Heart right ventricle (tissue), 16 donors: ENCODE data around the gene SLC6A9. TPM values are rescaled to one million over a fixed set of nuclear protein-coding genes. Genes with fewer than 3 reads are reported as not detected.

Experiments
- ATAC-seq, 8 donors: fragments of 200-7000 bp; cut with Tn5 transposase; one replicate each; pipeline ENCODE4 v1.9.1; 2020; ENCODE audit warnings: mild to moderate bottlenecking in 8 of 8, moderate library complexity in 8 of 8, moderate number of reproducible peaks in 1 of 8
- DNase-seq, 2 donors: peaks; one replicate each; pipeline ENCODE4 v3.0.0-alpha.2; 2020
- H3K27ac ChIP-seq, 10 donors: fragments of 200-600 bp; sonication (generic) in 2 of 10; one replicate each; pipeline versions ENCODE4 v1.5.0 to v1.8.0; 2020 to 2022; ENCODE audit warnings: mild to moderate bottlenecking in 3 of 10
- H3K27me3 ChIP-seq, 7 donors: fragments of 200-600 bp; one replicate each; pipeline ENCODE4 v1.8.0; 2021 to 2022; ENCODE audit warnings: mild to moderate bottlenecking in 2 of 7
- H3K36me3 ChIP-seq, 9 donors: fragments of 200-600 bp; sonication (generic) in 1 of 9; one replicate each; pipeline versions ENCODE4 v1.5.0 to v1.8.0; 2020 to 2022; ENCODE audit warnings: mild to moderate bottlenecking in 2 of 9
- H3K4me1 ChIP-seq, 9 donors: fragments of 200-600 bp; sonication (generic) in 1 of 9; one replicate each; pipeline versions ENCODE4 v1.5.0 to v1.8.0; 2020 to 2022; ENCODE audit warnings: mild to moderate bottlenecking in 4 of 9
- H3K4me3 ChIP-seq, 10 donors: fragments of 200-600 bp; sonication (generic) in 2 of 10; one replicate each; pipeline versions ENCODE4 v1.5.0 to v1.8.0; 2020 to 2022; ENCODE audit warnings: mild to moderate bottlenecking in 7 of 10, moderate library complexity in 2 of 10
- H3K9me3 ChIP-seq, 11 donors: fragments of 200-600 bp in 10 of 11; sonication (generic) in 2 of 11; one replicate each; pipeline versions ENCODE4 v1.5.0 to v1.8.0; 2013 to 2022; ENCODE audit warnings: mild to moderate bottlenecking in 2 of 11, control low read depth in 1 of 11, moderate library complexity in 1 of 11
- WGBS, 2 donors: extraction: QIAGEN DNeasy Blood & Tissue Kit; methylation state at CpG; one replicate each; pipeline ENCODE4 v1.1.7; 2013; ENCODE audit warnings: inconsistent platforms in 1 of 2; 5-methylcytosine and 5-hydroxymethylcytosine counted together
- intact Hi-C, 10 donors: fragments of 100-400 bp; cut with DNase I; formaldehyde crosslinking; loops; one replicate each; pipeline versions ENCODE4 v1.11.1 to v1.14.2; 2022
- long read RNA-seq, 3 donors: library from polyadenylated mRNA; unstranded; transcript quantifications; one replicate each; pipeline ENCODE4 v2.0.0, GENCODE V29; 2020 to 2021
- polyA plus RNA-seq, 2 donors: library from polyadenylated mRNA; stranded (reverse); fragments of 200-250 nt; gene quantifications; one replicate each; pipeline ENCODE4 v1.2.3, GENCODE V29; 2013
- total RNA-seq, 10 donors: library from RNA; stranded (reverse); fragmentation: NEBNext Ultra II Directional in 3 of 10; extraction: Animal tissue kit (Norgen Biotek cat#: 25700) in 3 of 10; gene quantifications; one replicate each; pipeline versions ENCODE4 v1.2.1 to v1.2.4, GENCODE V29; 2021 to 2023
- TF ChIP-seq, protein P1 (sequence below), 9 donors: fragments of 200-600 bp; sonication (generic) in 2 of 9; IDR thresholded peaks; one replicate each; pipeline versions ENCODE4 v1.5.0 to v1.8.0; 2021 to 2022; ENCODE audit warnings: antibody characterized with exemption in 9 of 9, mild to moderate bottlenecking in 5 of 9, moderate library complexity in 1 of 9
- donor health status: Arrhythmogenic right ventricular cardiomyopathy.
- donor health status: ischemic (EF 13 %, LVEDD 7.1; RV severe dilation, severe dysfunction).
- donor health status: healthy with polysubstance abuse.
- donor health status: DM: no; HTN: yes; CAD: no.
- donor health status: DM: no; HTN: no; CAD: no.
- donor health status: ischemic (EF 25% LVEDD 6.9; RV normal size, moderate dysfunction).
- donor health status: ischemic (EF 25% LVEDD 5.7; RV mildly dilated, moderate dysfunction).
- donor health status: healthy.
- donor health status: DM: yes; HTN: yes; CAD: no.
- donor health status: Ischemic cardiomyopathy.
- donor health status: ischemic (EF 35%, LVEDD 5.7; RV mildly dilated, moderate dysfunction).
- donor health status: nonischemic (EF 11% LVEDD 7.7; RV severe dilation, severe dysfunction).
- donor health status: DM: yes; HTN: yes; CAD: no.
- donor health status: PGD.
- donor health status: ischemic (EF 29% LVEDD 5.4; RV normal size, mild dysfunction).
- donor health status: nonischemic (EF 23%, LVEDD 6.1; RV moderate dilation, normal function).

SLC6A9 gene
- total RNA-seq, result 1 to 10 TPM in 5 of 10 donors, under 1 TPM in 5; 0.32 to 1.6 (median 0.91) TPM
- 1 to 10 TPM in 1 of 2 donors, under 1 TPM in 1; 0.88 to 1.7 TPM for polyA plus RNA-seq
- long read RNA-seq, donor 1, partial matches to known transcripts, result 0 of 1 reads
- long read RNA-seq, donor 1, other reads (novel, unspliced or antisense), result 1 of 1 reads
- long read RNA-seq, donor 2, partial matches to known transcripts, result 0 of 1 reads
- long read RNA-seq, donor 2, other reads (novel, unspliced or antisense), result 0 of 1 reads
- long read RNA-seq, donor 3, result 0 reads

DNA sequence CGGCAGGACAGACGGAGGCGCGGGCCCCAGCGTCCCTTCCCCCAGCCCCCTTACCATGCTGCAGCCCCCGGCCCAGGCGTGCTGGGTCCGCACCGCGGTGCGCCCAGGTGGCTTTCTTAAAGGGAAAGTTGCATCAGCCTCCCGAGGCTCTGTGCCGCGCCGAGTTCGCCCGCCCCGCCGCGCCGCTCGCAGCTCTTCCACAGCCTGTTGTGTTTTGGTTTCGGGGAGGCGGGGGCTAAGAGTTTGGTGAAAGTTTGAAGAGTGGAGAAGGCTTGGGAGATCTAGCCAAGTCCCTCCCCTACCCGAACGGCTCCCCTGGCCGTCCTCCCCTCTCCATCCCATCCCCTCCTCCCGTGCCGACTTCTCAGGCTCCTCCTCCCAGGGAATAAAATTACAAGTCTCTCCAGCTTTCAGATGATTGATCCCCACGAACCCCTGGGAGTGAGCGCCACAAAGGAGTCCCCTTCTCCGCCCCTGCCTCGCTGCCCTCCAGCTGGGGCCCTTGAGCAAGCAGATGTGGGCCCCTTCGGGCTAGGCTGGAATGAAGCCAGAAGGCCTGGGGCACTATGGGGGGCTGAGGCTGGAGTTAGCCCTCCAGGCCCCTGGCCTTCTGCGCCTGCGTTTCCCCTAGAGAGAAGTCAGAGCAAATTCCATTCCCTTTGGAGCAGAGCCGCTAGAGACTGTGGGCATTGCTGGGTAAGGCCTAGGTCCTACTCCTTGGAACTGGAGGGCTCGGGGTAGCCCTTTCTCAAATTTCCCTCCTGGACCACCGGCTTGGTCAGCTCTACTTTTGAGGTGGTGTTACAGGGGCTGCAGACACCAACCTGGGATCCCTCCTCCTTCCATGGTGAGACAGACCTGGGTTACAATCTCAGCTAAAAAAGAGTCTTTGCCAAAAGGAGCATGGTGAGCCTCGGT, at the start of gene SLC6A9:
Gene SLC6A9, minus strand, starts transcription at position 211 of the 918 bp plus-strand sequence. CDS start 7,185 bp downstream, outside the sequence.
- no peaks in the 10 kb centered on the region for H3K36me3 ChIP-seq
- no peaks in the 10 kb centered on the region for H3K9me3 ChIP-seq
- intact Hi-C loops, result loop anchor here in 4 of 10 donors (2.0 to 10.0 kb wide), 4 partner anchors 27 to 269 kb away; no protein-coding TSS in a partner anchor
- H3K27ac ChIP-seq, result peak within 1 kb of the TSS in 9 of 10 donors; percentile 65 to 89 (median 83)
- ATAC-seq (peak; percentile 5 to 30 (median 20)), DNase-seq (peak; percentile 41 to 58)
- peaks cover 0 to 11% (median 0%) of the 10 kb centered on the region in 7 donors for H3K27me3 ChIP-seq
- WGBS, 2 donors, result 16 to 17% methylated on average over 40 of the region's 40 CpGs
- TF ChIP-seq, protein P1, sequence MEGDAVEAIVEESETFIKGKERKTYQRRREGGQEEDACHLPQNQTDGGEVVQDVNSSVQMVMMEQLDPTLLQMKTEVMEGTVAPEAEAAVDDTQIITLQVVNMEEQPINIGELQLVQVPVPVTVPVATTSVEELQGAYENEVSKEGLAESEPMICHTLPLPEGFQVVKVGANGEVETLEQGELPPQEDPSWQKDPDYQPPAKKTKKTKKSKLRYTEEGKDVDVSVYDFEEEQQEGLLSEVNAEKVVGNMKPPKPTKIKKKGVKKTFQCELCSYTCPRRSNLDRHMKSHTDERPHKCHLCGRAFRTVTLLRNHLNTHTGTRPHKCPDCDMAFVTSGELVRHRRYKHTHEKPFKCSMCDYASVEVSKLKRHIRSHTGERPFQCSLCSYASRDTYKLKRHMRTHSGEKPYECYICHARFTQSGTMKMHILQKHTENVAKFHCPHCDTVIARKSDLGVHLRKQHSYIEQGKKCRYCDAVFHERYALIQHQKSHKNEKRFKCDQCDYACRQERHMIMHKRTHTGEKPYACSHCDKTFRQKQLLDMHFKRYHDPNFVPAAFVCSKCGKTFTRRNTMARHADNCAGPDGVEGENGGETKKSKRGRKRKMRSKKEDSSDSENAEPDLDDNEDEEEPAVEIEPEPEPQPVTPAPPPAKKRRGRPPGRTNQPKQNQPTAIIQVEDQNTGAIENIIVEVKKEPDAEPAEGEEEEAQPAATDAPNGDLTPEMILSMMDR (IDR thresholded peaks at IDR 0.05), result no peak
- peaks cover 12 to 54% (median 36%) of the 10 kb centered on the region in 9 donors for H3K4me1 ChIP-seq
- H3K4me3 ChIP-seq, result peak within 1 kb of the TSS; percentile 68 to 97 (median 82)

DNA sequence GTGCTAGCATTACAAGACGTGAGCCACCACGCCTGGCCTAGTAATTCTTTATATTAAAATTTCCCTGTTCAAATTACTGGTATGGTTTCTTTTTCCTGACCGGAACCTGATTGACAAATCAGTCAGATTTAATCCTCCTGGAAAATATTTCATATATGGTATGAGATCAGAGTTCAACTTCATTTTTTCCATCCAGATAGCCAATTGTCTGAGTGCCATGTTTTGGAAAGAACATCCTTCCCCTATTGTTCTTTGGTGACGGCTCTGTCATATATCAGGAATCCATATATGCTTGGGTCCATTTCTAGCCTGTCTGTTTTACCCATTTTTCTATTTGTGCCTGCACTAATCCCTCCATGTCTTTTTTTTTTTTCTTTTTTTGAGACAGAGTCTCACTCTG, 48.3 kb upstream of the SLC6A9 start:
- intact Hi-C loops, result no loop called here
- H3K4me3 ChIP-seq, result no peak overlapping the region
- no peak for DNase-seq
- peaks cover 0 to 18% (median 0%) of the 10 kb centered on the region in 7 donors for H3K27me3 ChIP-seq
- no peak overlapping the region for H3K27ac ChIP-seq
- ATAC-seq, result no peak
- no peaks in the 10 kb centered on the region for H3K9me3 ChIP-seq
- TF ChIP-seq, protein P1 (IDR thresholded peaks at IDR 0.05), result no peak
- WGBS, 2 donors, result 85 to 90% methylated on average over 4 of the region's 4 CpGs
- no peaks in the 10 kb centered on the region for H3K4me1 ChIP-seq
- no peaks in the 10 kb centered on the region for H3K36me3 ChIP-seq

DNA sequence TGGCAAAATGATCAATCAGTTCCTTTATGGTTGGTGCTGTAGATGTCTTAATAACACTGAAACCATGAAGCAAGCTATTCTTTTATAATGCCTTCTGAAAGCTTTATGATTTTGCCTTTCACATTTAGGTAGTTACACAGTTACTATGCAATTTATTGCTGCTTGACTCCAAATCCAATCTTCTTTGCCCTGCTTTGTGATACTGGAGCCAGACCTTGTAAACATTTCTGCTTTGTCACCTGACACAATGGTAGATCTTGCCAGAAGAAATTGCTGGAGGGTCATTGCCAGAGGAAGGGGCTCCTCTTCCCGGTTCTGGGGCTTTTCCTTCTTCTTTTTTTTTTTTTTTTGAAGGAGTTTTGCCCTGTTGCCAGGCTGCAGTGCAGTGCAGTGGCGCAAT, 46.8 kb upstream of the SLC6A9 start:
- Histone ChIP-seq H3K36me3 (no peaks in the 10 kb centered on the region), H3K27ac (no peak overlapping the region), H3K27me3 (peaks cover 0 to 10% (median 0%) of the 10 kb centered on the region in 7 donors), H3K4me1 (no peaks in the 10 kb centered on the region), H3K4me3 (no peak overlapping the region), H3K9me3 (no peaks in the 10 kb centered on the region)
- TF ChIP-seq, protein P1 (IDR thresholded peaks at IDR 0.05), result no peak
- ATAC-seq (no peak), DNase-seq (no peak)
- 59 to 74% methylated on average over 2 of the region's 2 CpGs for WGBS, 2 donors
- intact Hi-C loops, result no loop called here

DNA sequence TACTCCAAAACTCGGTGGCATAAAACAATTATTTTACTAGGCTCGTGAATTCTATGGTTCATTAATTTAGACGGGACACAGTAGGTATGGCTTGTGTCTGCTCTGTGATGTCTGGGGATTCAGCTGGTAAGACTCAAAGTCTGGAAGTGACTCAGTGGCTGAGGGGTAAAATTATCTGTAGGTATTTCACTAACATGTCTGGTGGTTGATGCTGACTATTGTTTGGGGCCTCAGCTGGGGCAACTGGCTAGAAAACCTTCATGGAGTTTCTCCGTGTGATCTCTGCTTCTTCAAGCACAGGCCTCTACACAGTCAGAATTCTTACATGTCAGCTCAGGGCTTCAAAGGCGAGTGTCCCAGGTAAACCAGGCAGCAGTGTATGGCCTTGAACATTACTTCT, 46.2 kb upstream of the SLC6A9 start:
- H3K27ac ChIP-seq, result no peak overlapping the region
- peaks cover 0 to 3% (median 0%) of the 10 kb centered on the region in 7 donors for H3K27me3 ChIP-seq
- no peaks in the 10 kb centered on the region for H3K36me3 ChIP-seq
- TF ChIP-seq, protein P1 (IDR thresholded peaks at IDR 0.05), result no peak
- WGBS, 2 donors, result 90 to 93% methylated on average over 5 of the region's 5 CpGs
- no peaks in the 10 kb centered on the region for H3K9me3 ChIP-seq
- H3K4me1 ChIP-seq, result peaks cover 0 to 5% (median 0%) of the 10 kb centered on the region in 9 donors
- ATAC-seq, result no peak
- intact Hi-C loops, result no loop called here
- no peak overlapping the region for H3K4me3 ChIP-seq
- DNase-seq, result no peak
